ENCODE data around the gene E2F3.
"Not testable (repeated sequence)": the region's sequence is repeated elsewhere in the genome, so short reads cannot be mapped to it uniquely, and the experiment has no call there.

E2F3 gene

DNA sequence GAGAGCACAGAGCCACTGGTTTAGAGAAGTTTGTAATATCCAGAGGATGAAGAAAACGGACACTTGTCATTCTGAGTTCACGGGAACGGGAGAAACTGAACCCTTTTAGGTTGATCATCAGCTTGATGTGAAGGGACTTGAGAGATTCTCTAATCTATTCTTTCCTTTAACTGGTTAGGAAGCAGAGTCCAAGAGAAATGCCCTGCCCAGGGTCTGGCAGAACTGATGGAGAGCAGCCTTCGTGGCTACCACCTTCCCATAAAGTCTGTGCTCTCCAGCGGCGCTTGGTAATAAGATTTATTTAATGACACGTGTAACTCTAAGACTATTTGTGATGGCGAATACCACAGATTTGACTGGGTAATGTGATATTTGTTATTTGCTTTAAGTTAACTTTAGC lies 36.0 kb downstream of the E2F3 start:
- no peak for DNase-seq

- DNase-seq: no peak
These were observed 36.9 kb downstream of the E2F3 start for GRCh38 chr6:20438462-20439070.

DNA sequence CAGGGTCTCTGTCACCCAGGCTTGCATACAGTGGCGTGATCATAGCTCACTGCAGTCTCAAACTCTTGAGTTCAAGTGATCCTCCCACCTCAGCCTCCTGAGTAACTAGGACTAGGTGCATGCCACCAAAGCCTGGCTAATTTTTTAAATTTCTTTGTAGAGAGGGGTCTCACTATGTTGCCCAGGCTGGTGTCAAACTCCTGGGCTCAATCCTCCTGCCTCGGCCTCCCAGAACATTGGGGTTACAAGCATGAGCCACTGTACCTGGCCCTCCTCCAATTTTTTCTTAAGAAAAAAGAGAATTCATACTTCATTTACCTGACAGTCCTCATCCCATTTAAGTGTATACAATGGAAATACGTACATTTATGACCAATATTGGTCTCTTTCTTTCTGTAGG lies 37.9 kb downstream of the E2F3 start:
- no peak for DNase-seq

DNA sequence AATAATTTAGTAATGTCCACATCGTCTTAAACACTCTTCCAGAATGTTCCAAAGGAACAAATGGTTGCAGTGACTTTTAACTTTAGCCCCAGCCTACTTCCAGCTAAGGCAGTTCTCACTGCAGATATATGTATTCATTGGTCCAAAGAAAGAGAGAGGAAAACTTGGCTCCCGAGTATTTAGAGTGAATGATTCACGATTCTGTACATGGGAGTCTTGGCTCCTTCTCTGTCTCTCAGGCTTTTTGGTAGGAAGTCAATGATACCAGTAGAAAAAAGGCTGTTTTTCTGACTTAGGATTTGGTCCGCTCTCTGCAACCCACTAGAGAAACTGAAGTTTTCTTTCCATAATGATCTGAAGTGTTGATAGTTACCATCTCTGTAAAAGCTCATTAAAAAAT lies 38.6 kb downstream of the E2F3 start:
- DNase-seq: no peak

DNA sequence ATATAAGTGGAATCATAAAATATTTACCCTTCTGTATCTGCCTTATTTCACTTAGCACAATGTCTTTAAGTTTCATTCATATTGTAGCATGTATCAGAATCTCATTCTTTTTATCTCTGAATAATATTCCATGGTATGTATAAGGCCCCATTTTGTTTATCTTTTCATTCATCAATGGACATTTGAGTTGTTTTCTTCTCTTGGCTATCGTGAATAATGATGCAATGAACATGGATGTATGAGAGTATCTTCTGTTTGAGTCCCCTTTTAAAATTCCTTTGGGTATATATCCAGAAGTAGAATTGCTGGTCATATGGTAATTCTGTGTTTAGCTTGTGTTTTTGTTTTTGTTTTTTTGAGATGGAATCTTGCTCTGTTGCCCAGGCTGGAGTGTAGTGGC lies 39.6 kb downstream of the E2F3 start:
- no peak for DNase-seq

GRCh38 chr6:20441921-20442320 lies 40.2 kb downstream of the E2F3 start:
- DNase-seq: no peak

DNA sequence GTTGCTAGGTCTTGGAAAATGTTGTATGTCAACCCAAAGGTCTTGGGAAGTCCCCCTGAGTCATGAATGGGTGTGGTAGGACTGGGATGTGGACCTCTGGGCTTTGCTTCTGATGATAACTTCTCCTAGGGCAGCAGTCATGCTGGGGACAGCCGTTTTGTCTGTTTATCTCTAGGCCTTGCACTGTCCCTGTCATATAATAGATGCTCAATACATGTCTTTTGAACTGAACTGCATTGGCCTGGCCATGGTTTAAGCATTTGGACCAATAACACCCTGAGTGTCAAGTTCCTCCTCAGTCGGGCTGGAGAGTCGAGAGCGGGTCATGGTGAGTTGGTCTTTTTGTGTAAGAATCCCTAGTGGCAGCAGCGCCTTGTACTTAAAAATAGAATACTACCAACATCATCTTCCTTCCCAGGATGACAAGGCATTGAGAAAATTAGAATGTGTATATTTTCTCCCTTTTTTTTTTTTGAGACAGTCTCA lies 43.1 kb downstream of the E2F3 start:
- no peak for DNase-seq

DNA sequence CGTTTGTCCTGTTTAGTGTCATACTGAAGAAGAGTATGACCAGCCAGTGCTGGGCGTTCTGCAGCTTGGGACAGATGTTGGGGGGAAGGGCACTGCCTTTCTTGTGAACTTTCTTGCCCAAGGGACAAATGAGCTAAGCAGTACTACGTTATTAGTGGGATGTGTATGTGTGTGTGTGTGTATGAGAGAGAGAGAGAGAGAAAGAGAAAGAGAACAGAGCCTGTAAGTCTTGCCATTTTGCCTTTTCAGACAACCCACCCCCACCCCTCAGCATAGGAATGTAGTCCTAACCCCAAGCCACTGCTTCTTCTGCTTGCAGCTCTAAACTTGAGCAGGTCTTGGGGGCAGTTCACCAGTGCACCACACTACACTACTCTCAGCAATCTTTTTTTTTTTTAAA lies 45.5 kb downstream of the E2F3 start:
- no peak for DNase-seq

DNA sequence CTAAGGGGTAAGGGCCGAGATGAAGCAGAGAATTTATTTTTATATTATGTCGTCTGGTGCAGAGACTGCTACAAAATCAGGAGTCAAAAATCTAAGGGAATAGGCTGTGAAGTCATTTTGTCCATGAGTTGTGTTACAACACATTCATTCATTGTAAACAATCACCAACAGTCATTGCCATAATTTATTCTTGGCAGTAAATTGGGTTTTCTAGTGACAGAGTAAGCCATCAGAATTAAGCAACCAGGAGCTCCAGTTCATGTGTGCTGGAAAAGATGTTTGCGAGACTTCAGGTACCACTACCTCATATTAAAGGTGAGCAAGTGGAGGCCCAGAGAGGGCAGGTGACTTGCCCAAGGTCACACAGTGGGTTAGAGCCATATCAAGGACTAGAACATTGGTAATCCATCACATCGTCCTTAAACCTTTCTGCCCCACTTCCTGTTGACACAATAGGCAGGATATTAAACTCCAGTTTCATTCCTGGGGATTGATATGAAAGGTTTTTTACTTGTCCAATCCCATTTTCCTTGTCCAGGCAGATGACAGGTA lies 46.0 kb downstream of the E2F3 start:
- DNase-seq: no peak

- no peak for DNase-seq
These were observed 47.1 kb downstream of the E2F3 start for GRCh38 chr6:20448828-20449227.

DNA sequence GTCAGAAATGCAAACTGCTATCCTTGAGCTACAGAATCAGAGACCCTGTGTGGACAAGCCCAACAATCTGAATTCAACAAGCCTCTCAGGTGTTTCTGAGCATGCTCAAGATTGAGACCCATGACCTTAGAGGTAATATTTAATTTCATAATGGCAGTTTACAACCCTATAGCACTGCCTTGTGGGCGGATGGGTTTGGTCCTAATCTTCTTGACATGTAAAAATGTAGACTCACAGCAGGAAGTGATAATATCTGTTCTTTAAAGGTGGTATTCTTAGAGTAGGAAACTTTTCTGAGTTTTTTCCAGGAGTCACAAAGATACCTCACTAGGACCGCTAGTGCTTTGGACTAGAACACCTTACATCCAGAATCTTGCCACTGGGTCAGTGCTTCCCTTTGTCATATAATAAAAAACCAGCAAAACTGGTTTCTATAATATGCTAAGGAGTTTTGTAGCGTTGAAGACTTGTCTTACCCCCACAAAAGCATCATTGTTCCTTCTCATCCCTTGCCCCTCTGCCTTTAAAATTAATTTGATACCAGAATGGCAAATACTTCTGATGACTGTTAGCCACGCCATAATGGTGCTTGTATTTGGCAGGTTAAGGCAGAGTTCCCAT lies 52.6 kb downstream of the E2F3 start:
- DNase-seq: no peak

GRCh38 chr6:20455251-20455940 lies 53.7 kb downstream of the E2F3 start:
- no peak for DNase-seq

DNA sequence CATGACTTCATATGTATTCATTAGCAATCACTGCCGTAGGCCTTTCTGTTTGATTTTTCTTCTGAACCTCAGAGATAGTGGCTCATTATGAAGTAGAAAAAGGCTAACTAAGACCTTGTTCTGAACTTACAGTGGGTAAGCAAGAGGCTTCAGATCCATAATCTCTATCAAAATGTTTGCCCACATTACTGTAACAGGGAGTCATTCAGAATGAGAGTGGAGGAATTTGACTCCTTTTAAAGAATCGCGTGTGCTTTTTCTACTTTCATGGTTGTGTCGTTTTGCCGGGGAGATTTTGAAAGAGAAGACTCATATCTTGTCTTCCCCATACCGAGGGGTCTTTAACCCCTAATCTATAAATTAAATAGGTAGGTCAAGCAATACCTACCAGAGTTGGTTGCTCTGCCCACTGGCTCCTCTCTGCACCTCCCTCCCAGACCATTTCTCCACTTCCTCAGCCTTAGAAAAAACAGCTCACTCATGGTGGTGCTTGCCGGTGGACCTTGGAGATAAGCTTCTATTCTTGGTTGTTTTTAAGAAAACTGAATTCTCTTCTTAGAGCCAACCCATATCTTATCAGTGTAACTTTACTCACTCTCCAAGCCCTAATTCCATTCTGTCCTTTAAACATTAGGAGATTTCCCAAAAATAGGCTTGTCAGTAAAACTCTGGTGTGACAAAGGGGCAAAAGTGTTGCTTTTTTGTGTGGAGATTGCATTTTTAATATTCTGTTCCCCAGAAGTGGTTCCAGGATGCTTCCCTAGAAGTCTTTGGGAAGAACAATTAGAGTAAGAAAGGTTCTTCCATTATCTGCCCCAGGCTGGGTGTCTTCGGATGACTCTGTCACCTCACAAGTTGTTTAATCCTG lies 56.6 kb downstream of the E2F3 start:
- no peak for DNase-seq

DNA sequence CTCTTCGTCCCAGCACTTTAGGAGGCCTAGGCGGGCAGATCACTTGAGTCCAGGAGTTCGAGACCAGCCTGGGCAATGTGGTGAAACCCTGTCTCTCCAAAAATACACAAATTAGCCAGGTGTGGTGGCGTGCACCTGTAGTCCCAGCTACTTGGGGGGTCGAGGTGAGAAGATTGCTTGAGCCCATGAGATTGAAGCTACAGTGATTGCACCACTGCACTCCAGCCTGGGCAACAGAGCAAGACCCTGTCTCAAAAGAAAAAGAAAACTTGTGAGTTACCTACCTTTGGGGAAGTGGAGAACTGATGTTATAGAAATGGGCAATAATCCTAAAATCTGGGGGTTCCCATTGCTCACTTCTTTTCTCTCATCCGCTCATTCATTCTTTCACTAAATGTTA lies 58.0 kb downstream of the E2F3 start:
- no peak for DNase-seq

DNA sequence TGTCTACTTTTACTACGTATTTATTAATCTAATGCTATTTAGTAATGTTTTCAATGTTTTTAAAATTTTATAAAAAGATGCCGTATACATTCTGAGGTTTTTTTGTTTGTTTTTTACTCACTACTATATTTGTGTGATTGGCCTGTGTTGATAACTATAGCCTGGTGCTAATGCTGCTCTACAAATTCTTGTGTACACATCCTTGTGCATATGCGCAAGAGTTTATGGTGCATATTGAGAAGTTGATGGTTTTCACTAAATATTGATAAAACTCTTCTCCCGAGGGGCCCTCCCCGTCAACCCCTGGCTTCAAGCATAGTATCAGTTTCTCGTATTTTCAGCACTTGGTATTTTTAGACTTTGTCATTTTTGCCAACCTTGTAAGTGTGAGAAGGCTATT lies 59.9 kb downstream of the E2F3 start:
- DNase-seq: no peak

DNA sequence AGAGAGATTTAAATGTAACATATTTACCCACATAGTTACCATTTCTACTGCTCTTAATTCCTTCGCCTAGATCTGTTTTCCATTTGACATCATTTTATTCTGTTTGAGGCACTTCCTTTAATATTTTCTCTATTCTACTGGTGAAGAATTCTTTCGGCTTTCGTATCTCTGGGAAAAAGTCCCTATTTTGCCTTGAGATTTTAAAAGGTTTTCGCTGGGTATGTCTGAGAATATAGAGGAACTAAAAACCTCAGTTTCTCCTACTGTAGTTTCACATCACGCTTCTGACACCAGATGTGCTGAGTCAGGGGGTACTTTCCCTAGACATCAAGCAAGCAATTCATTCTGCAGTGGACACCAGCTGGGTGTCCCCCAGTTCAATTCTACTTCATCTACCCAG lies 61.7 kb downstream of the E2F3 start:
- no peak for DNase-seq

- no peak for DNase-seq
These were observed 62.4 kb downstream of the E2F3 start for GRCh38 chr6:20464041-20464440.

- DNase-seq: no peak
These were observed 63.2 kb downstream of the E2F3 start for GRCh38 chr6:20464847-20465246.

- not testable (repeated sequence) for DNase-seq
These were observed 63.9 kb downstream of the E2F3 start for GRCh38 chr6:20465616-20466015.

DNA sequence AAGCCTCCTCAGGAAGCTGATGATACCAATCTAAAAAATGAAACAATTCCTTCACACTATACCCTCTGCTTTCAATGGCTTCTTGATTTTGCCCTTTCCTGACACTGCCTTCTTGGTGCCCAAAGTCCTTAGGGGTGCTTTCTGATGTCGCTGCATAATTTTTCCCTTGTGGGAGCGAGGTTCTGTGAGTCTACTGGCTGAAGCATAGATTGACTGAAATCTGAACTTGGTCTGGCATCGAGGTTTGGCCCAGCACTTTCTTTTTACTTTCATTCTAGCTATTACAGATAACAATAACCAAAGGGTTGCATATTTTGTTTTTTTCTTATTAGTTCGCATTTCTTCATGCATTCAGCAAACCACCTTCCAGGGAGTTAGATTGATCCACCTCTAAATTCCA lies 65.8 kb downstream of the E2F3 start:
- no peak for DNase-seq

DNA sequence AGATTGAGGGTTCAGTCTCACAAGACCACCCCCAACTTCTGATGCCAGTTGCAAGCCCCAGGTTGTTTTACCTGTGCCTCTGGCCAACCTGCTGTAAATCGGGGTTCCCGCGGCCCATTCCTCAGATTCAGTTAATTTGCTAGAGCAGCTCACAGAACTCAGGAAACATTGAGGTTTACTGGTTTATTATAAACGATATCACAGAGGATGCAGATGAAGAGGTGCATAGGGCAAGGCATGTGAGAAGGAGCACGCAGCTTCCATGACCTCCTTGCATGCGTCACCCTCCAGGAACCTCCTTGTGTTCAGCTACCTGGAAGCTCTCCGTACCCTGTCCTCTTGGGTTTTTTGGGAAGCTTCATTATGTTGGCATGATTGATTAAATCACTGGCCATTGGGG lies 66.5 kb downstream of the E2F3 start:
- DNase-seq: no peak

DNA sequence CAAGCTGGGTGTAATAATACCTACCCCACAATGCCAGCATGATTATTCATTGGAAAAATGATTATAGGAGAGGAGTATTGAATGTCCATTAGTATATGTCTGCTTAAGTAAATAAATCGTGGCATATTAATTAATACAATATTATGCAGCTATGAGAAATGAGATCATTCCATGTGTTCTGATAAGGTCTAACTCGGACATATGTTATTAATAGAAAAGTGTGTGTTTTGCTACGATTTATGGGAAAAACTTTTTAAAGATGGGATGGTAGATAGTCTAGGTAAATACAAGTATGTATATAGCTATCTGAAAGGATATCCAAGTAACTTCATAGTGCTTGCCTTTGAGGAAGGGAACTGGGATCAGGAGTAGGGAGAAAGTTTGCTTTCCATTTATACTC lies 71.1 kb downstream of the E2F3 start:
- DNase-seq: no peak

DNA sequence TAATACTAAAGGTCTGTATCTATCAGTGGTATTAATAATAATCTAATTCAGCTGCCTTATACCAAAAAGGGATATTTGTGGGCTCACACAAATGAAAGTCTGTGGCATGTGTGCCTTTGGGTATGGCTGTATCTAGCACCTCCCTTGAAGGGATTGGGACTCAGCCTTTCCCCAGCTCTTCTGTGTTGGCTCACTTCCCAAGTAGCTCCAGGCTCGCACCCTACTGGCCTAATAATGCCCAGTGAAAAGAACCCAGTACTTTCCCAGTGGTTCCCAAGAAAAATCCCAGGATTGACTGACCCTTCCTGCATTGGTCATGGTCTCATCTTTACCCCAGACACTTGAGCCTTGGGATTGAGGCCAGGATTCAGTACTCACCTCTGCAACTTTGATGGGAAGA lies 71.8 kb downstream of the E2F3 start:
- no peak for DNase-seq
